HepG2 (cell line): ENCODE data around the gene DYNC1LI1. TPM values are rescaled to one million over a fixed set of nuclear protein-coding genes. Genes with fewer than 3 reads are reported as not detected.

ENCODE experiments used
- ATAC-seq: fragments of 200-7000 bp; cut with Tn5 transposase; 3 replicates; pipeline ENCODE4 v1.9.1; 2020; ENCODE audit warnings: mild to moderate bottlenecking, moderate library complexity
- BruUV-seq: library from RNA; stranded (reverse); fragments of 400-500 nt; replicated peaks from 2 replicates; lab custom pipeline; 2021; lab: Mats Ljungman, UMichigan
- CTCF ChIA-PET: fragments of 300-600 bp; formaldehyde crosslinking; extraction: SDS; loops from one replicate; lab custom pipeline; 2021; ENCODE audit warnings: low total read pairs, inconsistent platforms, low intra/inter-chr PET ratio; lab: Yijun Ruan, JAX
- POLR2A ChIA-PET: fragments of 350-600 bp; sonication (Branson Sonifier 250); formaldehyde crosslinking; loops from one replicate; lab custom pipeline; 2020; ENCODE audit warnings: antibody characterized with exemption, inconsistent platforms; lab: Yijun Ruan, JAX
- DNase-seq: peaks from one replicate; pipeline ENCODE4 v3.0.0-alpha.2; 2015; ENCODE audit warnings: low spot score
- FAIRE-seq: peaks from 3 replicates; lab custom pipeline; 2011; peaks lifted over from hg19 to GRCh38; lab: Jason Lieb, UNC
- H2AFZ ChIP-seq: one replicate; pipeline ENCODE4 v1.6.1; 2011; ENCODE audit warnings: low read length, inconsistent platforms
- H3K27ac ChIP-seq: fragments of 300-600 bp; 3 replicates; pipeline ENCODE4 v1.8.0; 2011; ENCODE audit warnings: mixed run types, mild to moderate bottlenecking, mixed read lengths, low read length, inconsistent platforms; ENCODE audit not compliant: insufficient read depth; ENCODE audit errors: extremely low read length
- H3K27me3 ChIP-seq, 2 experiments: fragments of 200-600 bp in 1 of 2; 2 replicates in 1 of 2; 3 replicates in 1 of 2; pipeline versions ENCODE4 v1.6.0 to v1.8.0; 2011; ENCODE audit warnings: low read length in 2 of 2, mild to moderate bottlenecking in 2 of 2, moderate library complexity in 2 of 2, inconsistent platforms in 1 of 2; ENCODE audit not compliant: insufficient read depth in 2 of 2, control insufficient read depth in 1 of 2
- H3K36me3 ChIP-seq, 2 experiments: fragments of 200-600 bp in 1 of 2; replicated peaks in 1 of 2; 2 replicates in 1 of 2; 3 replicates in 1 of 2; pipeline versions ENCODE4 v1.5.1 to v1.8.0; 2011; ENCODE audit warnings: low read length in 2 of 2, inconsistent platforms in 1 of 2; ENCODE audit not compliant: insufficient read depth in 2 of 2, control insufficient read depth in 1 of 2
- H3K4me1 ChIP-seq: 2 replicates; pipeline ENCODE4 v1.5.1; 2012; ENCODE audit warnings: low read length, inconsistent platforms; ENCODE audit not compliant: insufficient read depth
- H3K4me2 ChIP-seq: 2 replicates; pipeline ENCODE4 v1.6.0; 2011; ENCODE audit warnings: low read depth, low read length, inconsistent platforms
- H3K4me3 ChIP-seq, 3 experiments: fragments of 200-600 bp in 1 of 3; sonication (generic), shearing (Covaris generic) in 1 of 3; replicated peaks in 1 of 3; 2 replicates each; pipeline ENCODE4 v1.5.1; 2011 to 2016; ENCODE audit warnings: low read length in 3 of 3, inconsistent platforms in 2 of 3, low read depth in 2 of 3, mild to moderate bottlenecking in 2 of 3, control low read depth in 1 of 3, mixed read lengths in 1 of 3; ENCODE audit not compliant: insufficient read depth in 1 of 3
- H3K79me2 ChIP-seq: one replicate; pipeline ENCODE4 v1.6.1; 2011; ENCODE audit warnings: low read length, inconsistent platforms; ENCODE audit not compliant: insufficient read depth
- H3K9ac ChIP-seq: 2 replicates; pipeline ENCODE4 v1.6.0; 2011; ENCODE audit warnings: mild to moderate bottlenecking, low read depth, low read length, inconsistent platforms; ENCODE audit not compliant: insufficient read depth
- H3K9me3 ChIP-seq: 2 replicates; pipeline ENCODE4 v1.5.1; 2012; ENCODE audit warnings: mild to moderate bottlenecking, low read length
- H4K20me1 ChIP-seq: 2 replicates; pipeline ENCODE4 v1.6.0; 2011; ENCODE audit warnings: inconsistent platforms, mild to moderate bottlenecking, low read length, moderate library complexity; ENCODE audit not compliant: insufficient read depth
- GLI4 ChIP-seq: sonication (generic); formaldehyde crosslinking; IDR thresholded peaks from 2 replicates; pipeline ENCODE4 v1.5.1; 2020; ENCODE audit warnings: missing genetic modification reagents, mild to moderate bottlenecking, moderate library complexity, borderline replicate concordance
- RBFOX2 ChIP-seq: fragments of 200-400 bp; formaldehyde crosslinking; IDR thresholded peaks from 2 replicates; pipeline ENCODE4 v1.6.1; 2017; ENCODE audit warnings: low read depth, mild to moderate bottlenecking, low read length
- SCMH1 ChIP-seq: sonication (generic); formaldehyde crosslinking; IDR thresholded peaks from 2 replicates; pipeline ENCODE4 v1.9.0; 2021; ENCODE audit warnings: missing genetic modification reagents, mild to moderate bottlenecking, borderline replicate concordance
- ZBTB20 ChIP-seq: sonication (generic); formaldehyde crosslinking; IDR thresholded peaks from 2 replicates; pipeline ENCODE4 v1.8.1; 2023; ENCODE audit warnings: missing genetic modification reagents, low read depth, mild to moderate bottlenecking, borderline replicate concordance
- ZFP90 ChIP-seq: sonication (generic); formaldehyde crosslinking; IDR thresholded peaks from 2 replicates; pipeline ENCODE4 v1.8.0; 2022; ENCODE audit warnings: missing genetic modification reagents, mild to moderate bottlenecking, inconsistent platforms, borderline replicate concordance
- ZHX2 ChIP-seq, 2 experiments: sonication (generic) in 1 of 2; formaldehyde crosslinking in 1 of 2; IDR thresholded peaks; 2 replicates each; pipeline versions ENCODE4 v1.6.1 to v1.9.0; 2014 to 2022; ENCODE audit warnings: antibody characterized with exemption in 1 of 2, borderline replicate concordance in 1 of 2, inconsistent platforms in 1 of 2, low read depth in 1 of 2, missing genetic modification reagents in 1 of 2
- ZNF10 ChIP-seq: sonication (generic); formaldehyde crosslinking; IDR thresholded peaks from 2 replicates; pipeline ENCODE4 v1.4.0; 2020; ENCODE audit warnings: mild to moderate bottlenecking, low read depth, missing genetic modification reagents, borderline replicate concordance
- ZNF44 ChIP-seq: sonication (generic); formaldehyde crosslinking; IDR thresholded peaks from 2 replicates; pipeline ENCODE4 v1.5.1; 2020; ENCODE audit warnings: mild to moderate bottlenecking, missing genetic modification reagents
- ZNF607 ChIP-seq: sonication (generic); formaldehyde crosslinking; IDR thresholded peaks from 2 replicates; pipeline ENCODE4 v1.5.1; 2020; ENCODE audit warnings: missing genetic modification reagents, mild to moderate bottlenecking, borderline replicate concordance
- ZNF678 ChIP-seq: sonication (generic); formaldehyde crosslinking; IDR thresholded peaks from 2 replicates; pipeline ENCODE4 v1.4.0; 2020; ENCODE audit warnings: mild to moderate bottlenecking, missing genetic modification reagents
- ZNF816 ChIP-seq: sonication (generic); formaldehyde crosslinking; IDR thresholded peaks from 2 replicates; pipeline ENCODE4 v1.8.0; 2022; ENCODE audit warnings: missing genetic modification reagents, mild to moderate bottlenecking, borderline replicate concordance
- WGBS: methylation state at CpG from one replicate; pipeline ENCODE4 v1.1.6; 2017; ENCODE audit warnings: low lambda C conversion rate; 5-methylcytosine and 5-hydroxymethylcytosine counted together
- in situ Hi-C: cut with HindIII; loops from 2 replicates; pipeline ENCODE4 v1.10.0; 2017; ENCODE audit warnings: low pct_unique_long_range_greater_than_20kb; ENCODE audit not compliant: extremely low pct_ligation_motif_present
- intact Hi-C: fragments of 100-400 bp; cut with micrococcal nuclease; formaldehyde crosslinking; loops from one replicate; pipeline ENCODE4 v1.10.0; 2022; ENCODE audit not compliant: unreplicated experiment
- polyA plus RNA-seq, 8 experiments: library from polyadenylated mRNA; depleted of rRNA in 3 of 8; stranded (reverse) in 7 of 8; unstranded in 1 of 8; fragments of >200 nt; fragmentation: Illumina TruSeq in 4 of 8; extraction: Trizol in 4 of 8; gene quantifications; 2 replicates each; pipeline versions ENCODE4 v1.2.1 to v1.2.3, GENCODE V29; 2011 to 2016; ENCODE audit warnings: low read depth in 4 of 8, missing spikeins in 1 of 8, mixed read lengths in 1 of 8; ENCODE audit not compliant: insufficient read depth in 1 of 8
- total RNA-seq, 5 experiments: library from RNA; depleted of rRNA; stranded (reverse); fragments of >200 nt; fragmentation: Illumina TruSeq; extraction: Trizol; gene quantifications; 2 replicates each; pipeline ENCODE4 v1.2.3, GENCODE V29; 2016; ENCODE audit warnings: low read depth in 1 of 5
- TF ChIP-seq, protein P1 (sequence below): sonication (generic); formaldehyde crosslinking; IDR thresholded peaks from 2 replicates; pipeline ENCODE4 v1.8.1; 2023; ENCODE audit warnings: mild to moderate bottlenecking, moderate library complexity, missing genetic modification reagents

The DYNC1LI1 gene
- total and polyA plus RNA-seq, 2 of the 13 experiments (the other 11 are each of a cell fraction or from before 2014, with no cell fraction given), result 13.4 to 37.1 TPM

DNA sequence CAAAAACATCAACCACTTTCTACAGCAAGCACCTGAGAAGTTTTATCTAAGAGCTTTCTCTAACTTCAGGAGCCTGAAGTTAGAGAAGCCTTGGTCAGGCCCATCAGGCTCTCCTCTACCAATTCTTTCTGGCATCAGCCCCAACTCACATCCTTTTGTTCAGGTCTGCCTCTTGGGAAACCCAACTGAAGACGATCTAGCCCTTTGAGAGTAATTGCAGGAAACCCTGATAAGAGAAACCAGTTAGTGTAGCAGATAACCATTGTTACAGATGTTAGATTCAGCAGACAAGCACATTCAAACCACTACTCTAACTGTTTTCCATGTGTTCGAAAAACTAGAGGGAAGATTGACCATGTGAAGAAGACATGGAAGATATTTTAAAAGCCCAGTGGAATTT lies 27.0 kb upstream of the DYNC1LI1 start:
- DNase-seq, result no peak
- H3K27me3 ChIP-seq, result peaks cover 0 to 7% of the 10 kb centered on the region in 2 experiments; a peak in 3 of 5 replicates
- POLR2A ChIA-PET, result no interaction called here
- no peaks in the 10 kb centered on the region for H3K36me3 ChIP-seq
- no peak overlapping the region for H3K27ac ChIP-seq
- H3K4me1 ChIP-seq, result peaks cover 11% of the 10 kb centered on the region
- BruUV-seq, result no TSS peak
- no peaks in the 10 kb centered on the region for H3K79me2 ChIP-seq
- H3K9me3 ChIP-seq, result no peaks in the 10 kb centered on the region
- H4K20me1 ChIP-seq, result no peaks in the 10 kb centered on the region
- H3K4me2 ChIP-seq, result no peak overlapping the region
- H2AFZ ChIP-seq, result no peak overlapping the region
- CTCF ChIA-PET, result no interaction called here
- H3K9ac ChIP-seq, result no peak overlapping the region
- FAIRE-seq, result no peak
- WGBS, result 38% methylated on average over 2 of the region's 2 CpGs
- in situ Hi-C loops, result no loop called here
- intact Hi-C loops, result no loop called here
- no peak for ATAC-seq
- no peak for TF ChIP-seq ZHX2 (IDR thresholded peaks at IDR 0.05; ENCODE audit: low read depth)
- no peak for TF ChIP-seq ZHX2 (CRISPR knock-in tag; IDR thresholded peaks at IDR 0.05; ENCODE audit: borderline replicate concordance)
- TF ChIP-seq ZNF44, result no peak
- TF ChIP-seq RBFOX2, result no peak
- TF ChIP-seq ZNF816, result no peak
- no peak for TF ChIP-seq ZNF10 (CRISPR knock-in tag)
- no peak for TF ChIP-seq ZBTB20
- no peak for TF ChIP-seq ZNF678 (CRISPR knock-in tag)
- no peak for TF ChIP-seq GLI4 (CRISPR knock-in tag)
- no peak for TF ChIP-seq ZNF607 (CRISPR knock-in tag)
- no peak for TF ChIP-seq ZFP90 (CRISPR knock-in tag)
- TF ChIP-seq, protein P1, sequence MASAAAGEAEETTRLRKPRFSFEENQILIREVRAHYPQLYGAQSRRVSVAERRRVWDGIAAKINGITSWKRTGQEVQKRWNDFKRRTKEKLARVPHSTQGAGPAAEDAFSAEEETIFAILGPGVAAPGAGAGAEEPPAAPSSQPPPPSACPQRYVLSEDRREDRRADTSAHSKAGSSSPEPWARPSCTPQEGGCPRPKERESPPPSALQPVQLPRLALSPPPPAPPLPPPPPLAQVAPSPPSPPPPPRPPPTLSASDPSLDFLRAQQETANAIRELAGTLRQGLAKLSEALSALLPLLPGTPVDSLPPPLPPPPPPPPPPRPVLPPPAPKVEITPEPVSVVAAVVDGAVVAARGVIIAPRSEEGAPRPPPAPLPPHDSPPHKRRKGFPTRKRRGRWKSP (CRISPR knock-in tag), result no peak
- TF ChIP-seq SCMH1 (CRISPR knock-in tag), result no peak
- no peak overlapping the region for H3K4me3 ChIP-seq
